ENCODE results near the gene GPR22. TPM values are rescaled to one million over a fixed set of nuclear protein-coding genes. Genes with fewer than 3 reads are reported as not detected.

GPR22 gene
- not detected in 5 replicates for total RNA-seq (2022; extraction: Qiagen RNA extraction; ENCODE audit: low read depth)

DNA sequence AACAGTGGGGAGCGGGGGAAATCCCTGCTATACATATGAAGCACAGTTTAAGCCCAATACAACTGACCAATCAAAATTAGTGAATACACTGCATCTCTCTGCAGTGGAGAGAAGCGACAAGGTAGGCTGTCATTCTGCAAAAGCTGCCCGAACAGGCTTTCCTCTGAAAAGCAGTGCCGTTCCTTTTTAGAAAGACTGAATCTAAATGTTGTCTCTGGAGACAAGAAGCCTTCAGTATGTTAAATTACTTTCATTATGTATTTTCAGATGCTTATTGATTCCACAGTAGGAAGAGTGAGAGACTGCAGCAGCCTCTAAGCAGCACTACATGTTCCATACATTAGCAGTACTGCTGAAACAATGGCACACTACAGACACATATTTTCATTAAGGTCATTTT is at the start of gene GPR22:
Gene GPR22, plus strand, starts transcription at position 129 of the 400 bp plus-strand sequence. CDS start 4,004 bp downstream, outside the sequence.

Other genes starting within 250 kb of the GPR22 start
- gene COG5, start 93.9 kb downstream of the GPR22 start, total RNA-seq (2022; extraction: Qiagen RNA extraction; ENCODE audit: low read depth), result 9.7 to 14.3 TPM (median 10.7 TPM) in 5 replicates
- 6.6 to 11.5 TPM (median 10.6 TPM) in 5 replicates for gene DUS4L, start 93.9 kb downstream of the GPR22 start, total RNA-seq (2022; extraction: Qiagen RNA extraction; ENCODE audit: low read depth)
- gene BCAP29, start 110.2 kb downstream of the GPR22 start, total RNA-seq (2022; extraction: Qiagen RNA extraction; ENCODE audit: low read depth), result 17.6 to 46.5 TPM (median 40.3 TPM) in 5 replicates
- 0.04 to 0.16 TPM (median 0.09 TPM) in 5 replicates for gene SLC26A4, start 190.8 kb downstream of the GPR22 start, total RNA-seq (2022; extraction: Qiagen RNA extraction; ENCODE audit: low read depth)